Measurements from ENCODE around the gene ASZ1. TPM values are rescaled to one million over a fixed set of nuclear protein-coding genes. Genes with fewer than 3 reads are reported as not detected.

ASZ1 gene
- total RNA-seq, 1 experiment from 2014 or later: not detected

GRCh38 chr7:117362294-117362888 lies 64.9 kb downstream of the ASZ1 start:
- TF ChIP-seq, protein P1, sequence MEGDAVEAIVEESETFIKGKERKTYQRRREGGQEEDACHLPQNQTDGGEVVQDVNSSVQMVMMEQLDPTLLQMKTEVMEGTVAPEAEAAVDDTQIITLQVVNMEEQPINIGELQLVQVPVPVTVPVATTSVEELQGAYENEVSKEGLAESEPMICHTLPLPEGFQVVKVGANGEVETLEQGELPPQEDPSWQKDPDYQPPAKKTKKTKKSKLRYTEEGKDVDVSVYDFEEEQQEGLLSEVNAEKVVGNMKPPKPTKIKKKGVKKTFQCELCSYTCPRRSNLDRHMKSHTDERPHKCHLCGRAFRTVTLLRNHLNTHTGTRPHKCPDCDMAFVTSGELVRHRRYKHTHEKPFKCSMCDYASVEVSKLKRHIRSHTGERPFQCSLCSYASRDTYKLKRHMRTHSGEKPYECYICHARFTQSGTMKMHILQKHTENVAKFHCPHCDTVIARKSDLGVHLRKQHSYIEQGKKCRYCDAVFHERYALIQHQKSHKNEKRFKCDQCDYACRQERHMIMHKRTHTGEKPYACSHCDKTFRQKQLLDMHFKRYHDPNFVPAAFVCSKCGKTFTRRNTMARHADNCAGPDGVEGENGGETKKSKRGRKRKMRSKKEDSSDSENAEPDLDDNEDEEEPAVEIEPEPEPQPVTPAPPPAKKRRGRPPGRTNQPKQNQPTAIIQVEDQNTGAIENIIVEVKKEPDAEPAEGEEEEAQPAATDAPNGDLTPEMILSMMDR (conservative IDR thresholded peaks at IDR 0.05): no peak

More at GRCh38 chr7:117362294-117362888, 64.9 kb downstream of the ASZ1 start:
- H3K14ac ChIP-seq (ENCODE audit: insufficient read depth, low read length): no peak overlapping the region
- no peak overlapping the region for H4K5ac ChIP-seq (ENCODE audit: insufficient read length, low read depth, low read length)
- H2AK5ac ChIP-seq (ENCODE audit: insufficient read length, low read length): no peak overlapping the region
- no peak overlapping the region for H2BK15ac ChIP-seq (ENCODE audit: low read depth, low read length)
- no peaks in the 10 kb centered on the region for H3K27me3 ChIP-seq (ENCODE audit: insufficient read depth, low read length)
- no peak overlapping the region for H2AFZ ChIP-seq (ENCODE audit: low read length)
- H2BK12ac ChIP-seq (ENCODE audit: insufficient read length, low read depth, low read length): no peak overlapping the region
- Mint-ChIP-seq H3K36me3 (ENCODE audit: insufficient read depth in 1 of 3, low read depth in 3 of 3) (no peaks in the 10 kb centered on the region), H3K27me3 (ENCODE audit: low read depth) (no peaks in the 10 kb centered on the region), H3K9me3 (no peaks in the 10 kb centered on the region), H3K27ac (no peak overlapping the region), H3K4me3 (no peak overlapping the region), H3K4me1 (peaks cover 0 to 4% of the 10 kb centered on the region in 2 experiments; a peak in 3 of 4 replicates)
- no peak overlapping the region for H3K23ac ChIP-seq (ENCODE audit: insufficient read length, low read depth, low read length)
- no peak overlapping the region for H4K91ac ChIP-seq (ENCODE audit: insufficient read length, low read depth, low read length)
- H3K4me1 ChIP-seq (ENCODE audit: insufficient read depth, low read length): no peaks in the 10 kb centered on the region
- no peak overlapping the region for H3T11ph ChIP-seq (ENCODE audit: low read length)
- H3K27ac ChIP-seq (ENCODE audit: insufficient read length, low read depth, low read length): no peak overlapping the region
- H3K79me2 ChIP-seq (ENCODE audit: insufficient read depth, low read length): no peaks in the 10 kb centered on the region
- H3K79me1 ChIP-seq (ENCODE audit: insufficient read depth, low read depth, low read length, poor library complexity, severe bottlenecking): no peaks in the 10 kb centered on the region
- no peak overlapping the region for H3K56ac ChIP-seq (ENCODE audit: insufficient read length, low read depth, low read length)
- no peaks in the 10 kb centered on the region for H3K23me2 ChIP-seq (ENCODE audit: insufficient read length, low read depth, low read length, poor library complexity, severe bottlenecking)
- H3K4me2 ChIP-seq (ENCODE audit: insufficient read depth, insufficient read length, low read length): no peak overlapping the region
- no peak for DNase-seq
- no peak overlapping the region for H3K4ac ChIP-seq (ENCODE audit: low read depth, low read length)
- H3K9me3 ChIP-seq (ENCODE audit: control insufficient read depth, low read depth, low read length): no peaks in the 10 kb centered on the region
- no peak overlapping the region for H4K8ac ChIP-seq (replicated peaks; ENCODE audit: insufficient read length, low read depth, low read length)
- H2BK5ac ChIP-seq (ENCODE audit: insufficient read length, low read length): no peak overlapping the region
- no peaks in the 10 kb centered on the region for H4K20me1 ChIP-seq (ENCODE audit: control insufficient read depth, insufficient read depth, insufficient read length)
- no peak overlapping the region for H3K18ac ChIP-seq (ENCODE audit: insufficient read length, low read depth, low read length)
- H3K9ac ChIP-seq (ENCODE audit: extremely low read depth, insufficient read length, low read length): no peak overlapping the region
- H2BK120ac ChIP-seq (ENCODE audit: low read depth, low read length, poor library complexity, severe bottlenecking): no peak overlapping the region
- no peak overlapping the region for H2BK20ac ChIP-seq (ENCODE audit: low read depth, low read length, poor library complexity, severe bottlenecking)
